ENCODE measurements around the gene NIN.

DNA sequence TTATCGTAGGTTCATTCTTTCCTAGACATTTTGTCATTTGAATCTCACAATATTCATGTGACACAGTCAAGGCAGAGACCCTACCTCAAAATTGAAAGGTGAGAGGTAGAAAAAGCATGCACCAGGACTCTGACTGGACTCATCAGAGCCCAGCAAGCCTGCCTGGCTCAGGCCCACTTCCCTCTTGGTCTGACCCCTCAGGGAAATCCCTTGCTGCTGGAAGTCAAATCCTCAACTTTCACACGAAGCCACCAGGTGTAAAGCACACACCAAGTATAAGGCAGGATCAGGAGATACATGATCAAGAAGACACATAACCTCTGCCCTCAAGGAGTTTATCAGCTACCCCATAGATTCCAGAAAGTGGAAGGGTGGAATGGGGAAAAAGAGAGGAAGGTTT, 18.8 kb downstream of the NIN start:
- TF ChIP-seq, protein P1, sequence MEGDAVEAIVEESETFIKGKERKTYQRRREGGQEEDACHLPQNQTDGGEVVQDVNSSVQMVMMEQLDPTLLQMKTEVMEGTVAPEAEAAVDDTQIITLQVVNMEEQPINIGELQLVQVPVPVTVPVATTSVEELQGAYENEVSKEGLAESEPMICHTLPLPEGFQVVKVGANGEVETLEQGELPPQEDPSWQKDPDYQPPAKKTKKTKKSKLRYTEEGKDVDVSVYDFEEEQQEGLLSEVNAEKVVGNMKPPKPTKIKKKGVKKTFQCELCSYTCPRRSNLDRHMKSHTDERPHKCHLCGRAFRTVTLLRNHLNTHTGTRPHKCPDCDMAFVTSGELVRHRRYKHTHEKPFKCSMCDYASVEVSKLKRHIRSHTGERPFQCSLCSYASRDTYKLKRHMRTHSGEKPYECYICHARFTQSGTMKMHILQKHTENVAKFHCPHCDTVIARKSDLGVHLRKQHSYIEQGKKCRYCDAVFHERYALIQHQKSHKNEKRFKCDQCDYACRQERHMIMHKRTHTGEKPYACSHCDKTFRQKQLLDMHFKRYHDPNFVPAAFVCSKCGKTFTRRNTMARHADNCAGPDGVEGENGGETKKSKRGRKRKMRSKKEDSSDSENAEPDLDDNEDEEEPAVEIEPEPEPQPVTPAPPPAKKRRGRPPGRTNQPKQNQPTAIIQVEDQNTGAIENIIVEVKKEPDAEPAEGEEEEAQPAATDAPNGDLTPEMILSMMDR (IDR thresholded peaks at IDR 0.05) = no peak
- no peak for TF ChIP-seq POLR2AphosphoS5 (IDR thresholded peaks at IDR 0.05)
- no peak for TF ChIP-seq POLR2A (IDR thresholded peaks at IDR 0.05)
